GM06990 (cell line): ENCODE results near the gene TJAP1.

Source experiments
- DNase-seq: peaks from one replicate; pipeline ENCODE4 v3.0.0-alpha.2; 2011; ENCODE audit not compliant: insufficient read length; ENCODE audit errors: extremely low read depth
- H3K27me3 ChIP-seq: replicated peaks from 2 replicates; pipeline ENCODE4 v1.6.0; 2011; ENCODE audit warnings: low read length; ENCODE audit not compliant: control insufficient read depth, insufficient read depth
- H3K36me3 ChIP-seq: 2 replicates; pipeline ENCODE4 v1.5.1; 2011; ENCODE audit warnings: low read length; ENCODE audit not compliant: control insufficient read depth, insufficient read depth
- H3K4me3 ChIP-seq: replicated peaks from 2 replicates; pipeline ENCODE4 v1.5.1; 2011; ENCODE audit warnings: low read depth, mild to moderate bottlenecking, control low read depth, low read length
- CTCF ChIP-seq: IDR thresholded peaks from 2 replicates; pipeline ENCODE4 v1.5.1; 2011; ENCODE audit warnings: low read length, control low read depth, mild to moderate bottlenecking, inconsistent platforms; ENCODE audit not compliant: insufficient read depth, poor library complexity, severe bottlenecking

Gene TJAP1

GRCh38 chr6:43468748-43469681 lies 8.4 kb upstream of the TJAP1 start:
- H3K36me3 ChIP-seq = no peaks in the 10 kb centered on the region
- H3K27me3 ChIP-seq = no peaks in the 10 kb centered on the region
- TF ChIP-seq CTCF = no peak
- H3K4me3 ChIP-seq = no peak overlapping the region
- DNase-seq = no peak

GRCh38 chr6:43469947-43470346 lies 7.4 kb upstream of the TJAP1 start:
- H3K27me3 ChIP-seq = no peaks in the 10 kb centered on the region
- H3K36me3 ChIP-seq = no peaks in the 10 kb centered on the region
- TF ChIP-seq CTCF = no peak
- DNase-seq = peak; percentile 22
- no peak overlapping the region for H3K4me3 ChIP-seq

GRCh38 chr6:43471399-43471798 lies 6.0 kb upstream of the TJAP1 start:
- Histone ChIP-seq H3K36me3 (no peaks in the 10 kb centered on the region), H3K4me3 (no peak overlapping the region)
- no peak for TF ChIP-seq CTCF

GRCh38 chr6:43472515-43472914 lies 4.9 kb upstream of the TJAP1 start:
- Histone ChIP-seq H3K36me3 (no peaks in the 10 kb centered on the region), H3K27me3 (no peaks in the 10 kb centered on the region), H3K4me3 (no peak overlapping the region)
- DNase-seq = no peak
- TF ChIP-seq CTCF = no peak

More at GRCh38 chr6:43471399-43471798, 6.0 kb upstream of the TJAP1 start:
- DNase-seq = no peak
- H3K27me3 ChIP-seq = no peaks in the 10 kb centered on the region

GRCh38 chr6:43475516-43475915 lies 1.9 kb upstream of the TJAP1 start:
- Histone ChIP-seq H3K36me3 (no peaks in the 10 kb centered on the region; the same call in none of the 2 replicates), H3K27me3 (no peaks in the 10 kb centered on the region), H3K4me3 (no peak overlapping the region)
- DNase-seq = no peak
- no peak for TF ChIP-seq CTCF
